ENCODE data around the gene PSAT1. TPM values are rescaled to one million over a fixed set of nuclear protein-coding genes. Genes with fewer than 3 reads are reported as not detected.

Gene PSAT1
- total and polyA plus RNA-seq, 4 experiments from 2014 or later = 9.7 to 12.2 (median 11.1) TPM

DNA sequence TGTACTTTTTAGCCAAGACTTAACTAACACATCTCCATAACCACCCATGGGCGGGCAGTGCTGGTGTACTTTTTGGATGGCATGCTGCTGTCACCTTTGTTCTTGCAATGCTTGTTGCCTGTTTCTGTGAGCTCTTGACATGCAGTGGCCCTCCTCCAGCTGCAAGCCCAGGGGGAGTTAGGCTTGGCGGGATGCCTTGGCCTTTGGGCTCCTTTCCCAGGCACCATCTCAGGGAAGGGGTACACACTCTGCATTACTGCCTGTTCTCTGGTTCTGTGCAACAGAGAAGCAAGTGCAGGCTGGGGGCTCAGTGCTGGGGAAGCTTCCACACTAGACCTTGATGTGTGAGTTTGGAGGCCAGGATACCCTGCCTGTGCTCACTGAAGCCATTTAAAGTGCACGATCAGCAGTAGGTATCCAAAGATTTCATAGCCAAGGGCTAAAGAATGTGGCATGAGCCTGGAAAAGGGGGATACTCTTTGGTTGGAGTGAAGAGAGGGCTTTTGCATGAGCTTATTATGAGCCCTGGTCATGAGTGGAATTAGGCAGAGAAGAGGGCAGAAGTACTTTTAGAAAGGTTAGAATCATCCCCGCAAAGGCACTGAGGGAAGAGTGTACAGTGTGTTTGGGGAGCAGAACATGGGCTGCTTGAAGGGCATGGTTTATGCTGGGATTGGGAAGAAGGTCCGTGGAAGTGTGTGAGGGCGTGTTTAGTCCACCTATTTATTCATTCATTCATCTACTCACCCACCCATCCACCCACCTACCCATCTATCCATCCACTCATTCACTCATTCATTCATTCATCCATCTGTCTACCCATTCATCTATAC is 22.5 kb downstream of the PSAT1 start:
- DNase-seq = no peak
- Mint-ChIP-seq H3K4me1 (peaks cover 0 to 2% (median 0%) of the 10 kb centered on the region in 4 donors), H3K9me3 (no peaks in the 10 kb centered on the region), H3K36me3 (peaks cover 19 to 51% of the 10 kb centered on the region in 2 donors), H3K27me3 (no peaks in the 10 kb centered on the region), H3K4me3 (no peak overlapping the region), H3K27ac (no peak overlapping the region)
- Histone ChIP-seq H3K9me3 (ENCODE audit: control insufficient read depth in 1 of 2, low read length in 2 of 2) (no peaks in the 10 kb centered on the region), H3K4me3 (ENCODE audit: low read length in 2 of 2) (no peak overlapping the region), H3K27ac (ENCODE audit: low read depth, low read length) (no peak overlapping the region), H3K36me3 (ENCODE audit: insufficient read depth, low read length) (no peaks in the 10 kb centered on the region), H3K27me3 (ENCODE audit: insufficient read depth, low read length) (no peaks in the 10 kb centered on the region), H3K4me1 (ENCODE audit: insufficient read depth, low read length) (no peaks in the 10 kb centered on the region)
- intact Hi-C loops (cut with micrococcal nuclease) = no loop called here
- ChIA-PET POLR2A (ENCODE audit: partially characterized antibody) (no interaction called here), CTCF (ENCODE audit: partially characterized antibody) (no interaction called here)

DNA sequence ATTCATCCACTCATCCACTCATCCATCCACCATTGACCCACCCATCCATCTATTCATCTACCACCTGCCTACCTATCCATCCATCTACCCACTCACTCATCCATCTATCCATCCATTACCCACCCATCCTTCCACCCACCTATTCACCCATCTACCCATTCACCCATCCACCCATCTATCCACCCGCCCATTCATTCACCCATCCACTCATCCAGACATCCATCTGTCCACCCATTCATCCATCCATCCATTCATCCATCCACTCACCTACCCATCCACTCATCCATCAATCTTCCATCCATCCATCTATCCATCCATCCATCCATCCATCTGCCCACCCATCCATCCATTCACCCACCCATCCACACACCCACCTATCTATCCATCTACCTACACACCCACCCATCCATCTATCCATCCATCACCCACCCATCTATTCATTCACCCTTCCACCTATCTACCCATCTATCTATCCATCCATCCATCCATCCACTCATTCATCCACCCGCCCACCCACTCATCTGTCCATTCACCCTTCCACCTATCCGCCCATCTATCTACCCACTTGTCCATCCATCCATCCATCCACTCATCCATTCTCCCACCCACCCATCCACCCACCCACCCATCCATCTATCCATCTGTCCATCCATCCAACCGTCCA is 23.2 kb downstream of the PSAT1 start:
- intact Hi-C loops (cut with micrococcal nuclease) = no loop called here
- no peaks in the 10 kb centered on the region for H3K27me3 ChIP-seq (ENCODE audit: insufficient read depth, low read length)
- no peak overlapping the region for H3K27ac ChIP-seq (ENCODE audit: low read depth, low read length)
- H3K4me1 ChIP-seq (ENCODE audit: insufficient read depth, low read length) = no peaks in the 10 kb centered on the region
- Mint-ChIP-seq H3K4me1 (no peaks in the 10 kb centered on the region), H3K9me3 (no peaks in the 10 kb centered on the region), H3K4me3 (no peak overlapping the region), H3K27ac (no peak overlapping the region), H3K27me3 (no peaks in the 10 kb centered on the region), H3K36me3 (peaks cover 19 to 51% of the 10 kb centered on the region in 2 donors)
- no peaks in the 10 kb centered on the region for H3K9me3 ChIP-seq (ENCODE audit: control insufficient read depth in 1 of 2, low read length in 2 of 2)
- CTCF ChIA-PET (ENCODE audit: partially characterized antibody) = no interaction called here
- no peak overlapping the region for H3K4me3 ChIP-seq (ENCODE audit: low read length in 2 of 2)
- H3K36me3 ChIP-seq (ENCODE audit: insufficient read depth, low read length) = no peaks in the 10 kb centered on the region
- POLR2A ChIA-PET (ENCODE audit: partially characterized antibody) = no interaction called here
- no peak for DNase-seq

DNA sequence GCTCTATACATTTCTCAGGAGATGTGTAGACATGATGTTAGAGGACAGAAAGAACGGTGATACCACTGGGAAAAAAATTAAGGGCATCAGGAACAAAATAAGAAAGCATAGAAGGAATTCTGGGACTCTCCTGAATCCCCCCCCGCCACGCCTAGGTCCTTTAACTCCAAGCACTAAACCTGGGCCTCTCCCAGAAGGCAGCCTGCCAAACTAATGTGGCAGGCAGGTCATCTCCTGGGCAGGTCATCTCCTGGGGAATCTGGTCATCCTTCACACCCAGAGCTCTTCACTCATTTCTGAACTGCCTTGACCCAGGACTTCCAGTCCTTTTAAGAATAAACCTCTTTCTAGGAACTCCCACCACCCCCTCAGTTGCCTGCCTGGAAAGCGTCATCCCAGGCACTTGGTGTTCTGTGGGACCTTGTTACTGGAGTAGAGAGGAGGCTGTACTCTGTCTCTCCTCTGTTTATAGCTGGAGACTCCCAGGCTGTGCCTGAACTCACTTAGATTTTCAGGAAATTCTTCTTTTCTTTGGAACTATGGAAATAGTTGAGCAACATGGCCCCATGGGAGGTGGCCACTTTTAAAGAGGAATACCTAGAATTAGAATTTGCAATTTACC is 24.1 kb downstream of the PSAT1 start:
- Mint-ChIP-seq H3K4me3 (no peak overlapping the region), H3K27me3 (no peaks in the 10 kb centered on the region), H3K27ac (no peak overlapping the region), H3K36me3 (peaks cover 19 to 53% of the 10 kb centered on the region in 2 donors), H3K4me1 (no peaks in the 10 kb centered on the region), H3K9me3 (no peaks in the 10 kb centered on the region)
- Histone ChIP-seq H3K4me1 (ENCODE audit: insufficient read depth, low read length) (no peaks in the 10 kb centered on the region), H3K9me3 (ENCODE audit: control insufficient read depth in 1 of 2, low read length in 2 of 2) (no peaks in the 10 kb centered on the region), H3K27me3 (ENCODE audit: insufficient read depth, low read length) (no peaks in the 10 kb centered on the region), H3K36me3 (ENCODE audit: insufficient read depth, low read length) (no peaks in the 10 kb centered on the region), H3K27ac (ENCODE audit: low read depth, low read length) (no peak overlapping the region), H3K4me3 (ENCODE audit: low read length in 2 of 2) (no peak overlapping the region)
- intact Hi-C loops (cut with micrococcal nuclease) = no loop called here
- ChIA-PET POLR2A (ENCODE audit: partially characterized antibody) (no interaction called here), CTCF (ENCODE audit: partially characterized antibody) (no interaction called here)
- no peak for DNase-seq

DNA sequence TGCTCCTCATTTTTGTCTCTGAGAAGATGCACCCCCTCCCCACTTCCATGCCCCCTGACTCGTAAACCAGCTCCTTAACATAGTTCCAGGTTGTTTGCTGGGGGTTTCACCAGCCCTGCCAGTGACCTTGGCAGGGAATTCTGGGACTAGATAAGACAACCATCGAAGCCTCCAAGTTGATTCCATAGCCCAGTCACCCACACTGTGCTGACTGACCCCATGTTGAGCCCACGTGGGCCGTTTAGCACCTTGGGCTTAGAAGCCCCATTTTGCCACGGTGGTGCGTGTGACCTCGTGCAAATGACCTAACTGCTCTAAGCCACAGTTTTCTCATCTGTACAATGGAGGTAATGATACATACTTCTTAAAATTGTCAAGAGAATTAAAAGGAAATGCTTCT is 24.6 kb downstream of the PSAT1 start:
- Histone ChIP-seq H3K4me3 (ENCODE audit: low read length in 2 of 2) (no peak overlapping the region), H3K27ac (ENCODE audit: low read depth, low read length) (no peak overlapping the region), H3K36me3 (ENCODE audit: insufficient read depth, low read length) (no peaks in the 10 kb centered on the region), H3K27me3 (ENCODE audit: insufficient read depth, low read length) (no peaks in the 10 kb centered on the region), H3K9me3 (ENCODE audit: control insufficient read depth in 1 of 2, low read length in 2 of 2) (no peaks in the 10 kb centered on the region), H3K4me1 (ENCODE audit: insufficient read depth, low read length) (no peaks in the 10 kb centered on the region)
- intact Hi-C loops (cut with micrococcal nuclease) = no loop called here
- CTCF ChIA-PET (ENCODE audit: partially characterized antibody) = no interaction called here
- H3K4me1 Mint-ChIP-seq = no peaks in the 10 kb centered on the region
- no peaks in the 10 kb centered on the region for H3K27me3 Mint-ChIP-seq
- peaks cover 19 to 51% of the 10 kb centered on the region in 2 donors for H3K36me3 Mint-ChIP-seq
- no peaks in the 10 kb centered on the region for H3K9me3 Mint-ChIP-seq
- no peak overlapping the region for H3K27ac Mint-ChIP-seq
- POLR2A ChIA-PET (ENCODE audit: partially characterized antibody) = no interaction called here
- DNase-seq = no peak
- H3K4me3 Mint-ChIP-seq = no peak overlapping the region

DNA sequence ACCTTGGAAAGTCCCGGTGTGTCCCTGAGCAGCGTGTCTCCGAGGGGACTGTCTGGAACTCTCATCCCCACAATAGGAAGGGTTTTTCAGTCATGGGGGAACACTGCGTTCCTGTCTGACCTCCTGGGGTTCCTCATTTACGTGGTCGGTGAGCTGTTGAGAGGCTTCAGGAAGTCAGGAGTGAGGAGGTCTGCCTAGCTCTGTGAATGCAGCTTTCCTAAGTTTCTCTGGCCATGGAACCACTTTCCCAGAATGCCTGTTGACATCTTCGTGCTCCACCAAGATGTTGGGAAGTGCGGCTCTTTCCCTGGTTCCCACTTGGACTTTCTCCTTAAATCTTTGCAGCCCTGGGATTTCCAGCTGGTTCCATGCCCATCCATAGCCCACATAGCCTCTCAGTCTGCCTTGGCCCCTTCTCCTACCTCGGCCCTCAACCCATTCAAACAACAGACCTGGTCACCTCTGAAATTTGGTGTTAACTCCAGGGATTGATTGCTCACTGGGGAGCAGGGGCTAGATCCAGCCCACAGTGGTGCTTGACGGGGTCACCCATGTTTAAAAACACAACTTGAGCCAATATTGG is 27.2 kb downstream of the PSAT1 start:
- Histone ChIP-seq H3K36me3 (ENCODE audit: insufficient read depth, low read length) (no peaks in the 10 kb centered on the region), H3K4me3 (ENCODE audit: low read length in 2 of 2) (no peak overlapping the region), H3K27me3 (ENCODE audit: insufficient read depth, low read length) (no peaks in the 10 kb centered on the region), H3K4me1 (ENCODE audit: insufficient read depth, low read length) (no peaks in the 10 kb centered on the region), H3K9me3 (ENCODE audit: control insufficient read depth in 1 of 2, low read length in 2 of 2) (no peaks in the 10 kb centered on the region), H3K27ac (ENCODE audit: low read depth, low read length) (no peak overlapping the region)
- CTCF ChIA-PET (ENCODE audit: partially characterized antibody) = no interaction called here
- H3K4me1 Mint-ChIP-seq = no peaks in the 10 kb centered on the region
- POLR2A ChIA-PET (ENCODE audit: partially characterized antibody) = no interaction called here
- H3K27ac Mint-ChIP-seq = no peak overlapping the region
- no peaks in the 10 kb centered on the region for H3K9me3 Mint-ChIP-seq
- no peak for DNase-seq
- no peaks in the 10 kb centered on the region for H3K27me3 Mint-ChIP-seq
- H3K36me3 Mint-ChIP-seq = peaks cover 5 to 36% of the 10 kb centered on the region in 2 donors
- intact Hi-C loops (cut with micrococcal nuclease) = no loop called here
- no peak overlapping the region for H3K4me3 Mint-ChIP-seq

DNA sequence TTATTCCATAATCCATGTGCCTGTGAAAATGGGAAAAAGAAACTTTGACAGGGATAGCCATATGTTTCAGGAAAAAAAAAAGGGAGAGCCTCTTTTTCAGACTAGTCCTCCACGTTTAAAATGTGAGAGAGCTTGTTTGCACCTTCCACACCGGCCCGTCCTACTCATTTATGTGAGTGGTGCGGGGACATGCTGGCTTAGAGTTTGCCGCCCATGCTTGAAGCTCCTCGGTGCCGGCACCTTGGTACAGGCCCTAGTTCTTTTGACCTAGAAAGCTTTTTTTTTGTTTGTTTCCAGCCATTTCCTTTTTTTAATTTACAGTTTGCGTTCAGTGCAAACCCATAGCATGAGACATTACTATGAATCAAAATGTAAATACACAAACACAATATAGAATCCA is 27.8 kb downstream of the PSAT1 start:
- H3K27me3 Mint-ChIP-seq = no peaks in the 10 kb centered on the region
- no peak overlapping the region for H3K4me3 Mint-ChIP-seq
- intact Hi-C loops (cut with micrococcal nuclease) = no loop called here
- ChIA-PET POLR2A (ENCODE audit: partially characterized antibody) (no interaction called here), CTCF (ENCODE audit: partially characterized antibody) (interaction anchor here (0.5 kb wide), 1 partner anchor 1071 kb away, joined by 3 read pairs; no protein-coding TSS in a partner anchor)
- no peaks in the 10 kb centered on the region for H3K4me1 Mint-ChIP-seq
- H3K9me3 Mint-ChIP-seq = no peaks in the 10 kb centered on the region
- no peaks in the 10 kb centered on the region for H3K36me3 ChIP-seq (ENCODE audit: insufficient read depth, low read length)
- no peaks in the 10 kb centered on the region for H3K27me3 ChIP-seq (ENCODE audit: insufficient read depth, low read length)
- H3K4me3 ChIP-seq (ENCODE audit: low read length in 2 of 2) = no peak overlapping the region
- no peak overlapping the region for H3K27ac Mint-ChIP-seq
- no peak for DNase-seq
- H3K36me3 Mint-ChIP-seq = peaks cover 8 to 33% of the 10 kb centered on the region in 2 donors
- no peaks in the 10 kb centered on the region for H3K4me1 ChIP-seq (ENCODE audit: insufficient read depth, low read length)
- H3K9me3 ChIP-seq (ENCODE audit: control insufficient read depth in 1 of 2, low read length in 2 of 2) = no peaks in the 10 kb centered on the region
- H3K27ac ChIP-seq (ENCODE audit: low read depth, low read length) = no peak overlapping the region

DNA sequence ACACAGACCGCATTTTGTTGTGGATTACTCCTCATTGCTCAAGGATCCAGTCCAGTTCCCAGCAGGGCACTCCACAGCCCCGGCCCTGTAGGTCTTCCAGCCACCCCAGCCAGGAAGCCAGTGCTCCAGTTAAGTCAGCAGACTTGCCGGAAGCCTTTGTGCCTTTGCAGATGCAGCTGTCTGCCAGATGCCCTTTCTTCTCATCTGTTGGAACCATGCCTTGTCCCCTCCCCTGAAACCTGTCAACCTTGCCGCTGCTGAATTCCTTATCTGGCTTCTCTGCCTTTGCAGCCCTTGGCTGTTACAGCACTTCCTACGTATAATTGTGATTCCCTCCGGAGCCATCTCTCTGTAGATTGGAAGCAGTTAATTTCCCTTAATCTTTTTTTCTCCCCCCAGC is 28.4 kb downstream of the PSAT1 start:
- DNase-seq = no peak
- H3K27ac ChIP-seq (ENCODE audit: low read depth, low read length) = no peak overlapping the region
- H3K9me3 ChIP-seq (ENCODE audit: control insufficient read depth in 1 of 2, low read length in 2 of 2) = no peaks in the 10 kb centered on the region
- no peak overlapping the region for H3K4me3 ChIP-seq (ENCODE audit: low read length in 2 of 2)
- no peaks in the 10 kb centered on the region for H3K4me1 ChIP-seq (ENCODE audit: insufficient read depth, low read length)
- POLR2A ChIA-PET (ENCODE audit: partially characterized antibody) = no interaction called here
- H3K27me3 ChIP-seq (ENCODE audit: insufficient read depth, low read length) = no peaks in the 10 kb centered on the region
- no peaks in the 10 kb centered on the region for H3K27me3 Mint-ChIP-seq
- H3K4me1 Mint-ChIP-seq = no peaks in the 10 kb centered on the region
- intact Hi-C loops (cut with micrococcal nuclease) = no loop called here
- no peaks in the 10 kb centered on the region for H3K36me3 ChIP-seq (ENCODE audit: insufficient read depth, low read length)
- CTCF ChIA-PET (ENCODE audit: partially characterized antibody) = interaction anchor here (0.5 kb wide), 1 partner anchor 1072 kb away, joined by 3 read pairs; no protein-coding TSS in a partner anchor
- no peak overlapping the region for H3K27ac Mint-ChIP-seq
- no peak overlapping the region for H3K4me3 Mint-ChIP-seq
- peaks cover 5 to 27% of the 10 kb centered on the region in 2 donors for H3K36me3 Mint-ChIP-seq
- H3K9me3 Mint-ChIP-seq = no peaks in the 10 kb centered on the region

Data from CD4-positive, alpha-beta memory T cell (primary cell).